B cell (primary cell): ENCODE results near the gene PDE12.

Source experiments
- CTCF ChIP-seq: fragments of 200-600 bp; IDR thresholded peaks from one replicate; pipeline ENCODE4 v1.8.0; 2022; ENCODE audit warnings: antibody characterized with exemption, mild to moderate bottlenecking
- EZH2 ChIP-seq: IDR thresholded peaks from 2 replicates; pipeline ENCODE4 v1.6.1; 2012; ENCODE audit warnings: borderline replicate concordance, low read depth, mild to moderate bottlenecking, moderate library complexity, low read length; ENCODE audit not compliant: insufficient read depth, poor library complexity, severe bottlenecking

GRCh38 chr3:57575966-57576626, 20.0 kb downstream of the PDE12 start:
- TF ChIP-seq CTCF: no peak
- no peak for TF ChIP-seq EZH2
